SK-N-MC (cell line): ENCODE measurements around the gene MPHOSPH10.
"Not testable (repeated sequence)": the region's sequence is repeated elsewhere in the genome, so short reads cannot be mapped to it uniquely, and the experiment has no call there.

Source experiments
- DNase-seq: peaks from one replicate; pipeline ENCODE4 v3.0.0-alpha.2; 2011; ENCODE audit warnings: low read depth, low spot score
- H3K27ac ChIP-seq: fragments of 200-600 bp; sonication (generic); 2 replicates; pipeline ENCODE4 v1.5.1; 2016; ENCODE audit warnings: mixed run types
- H3K36me3 ChIP-seq: fragments of 200-600 bp; sonication (generic); 2 replicates; pipeline ENCODE4 v1.6.1; 2017; ENCODE audit warnings: antibody characterized with exemption, low read length, mixed read lengths; ENCODE audit not compliant: insufficient read depth
- H3K4me3 ChIP-seq: fragments of 200-600 bp; sonication (generic); 2 replicates; pipeline ENCODE4 v1.5.1; 2016
- H3K9ac ChIP-seq: fragments of 200-600 bp; sonication (generic); 2 replicates; pipeline ENCODE4 v1.8.0; 2017; ENCODE audit warnings: mixed run types, mixed read lengths; ENCODE audit not compliant: insufficient read length
- H3K9me3 ChIP-seq: fragments of 200-600 bp; sonication (generic); 2 replicates; pipeline ENCODE4 v1.6.1; 2017; ENCODE audit warnings: low read depth, mild to moderate bottlenecking, antibody characterized with exemption, low read length, moderate library complexity, mixed read lengths
- EZH2 ChIP-seq: fragments of 200-600 bp; sonication (generic); IDR thresholded peaks from one replicate; pipeline ENCODE4 v1.6.1; 2017; ENCODE audit warnings: antibody characterized with exemption
- FOXP2 ChIP-seq: optimal IDR thresholded peaks from 2 replicates; pipeline ENCODE3; 2011; ENCODE audit warnings: mild to moderate bottlenecking, moderate library complexity; ENCODE audit not compliant: insufficient read depth; ENCODE audit errors: extremely low read length, control extremely low read depth
- POLR2AphosphoS5 ChIP-seq: IDR thresholded peaks from 2 replicates; pipeline ENCODE4 v1.6.1; 2012; ENCODE audit warnings: mild to moderate bottlenecking, low read depth, low read length, borderline replicate concordance

Gene MPHOSPH10

DNA sequence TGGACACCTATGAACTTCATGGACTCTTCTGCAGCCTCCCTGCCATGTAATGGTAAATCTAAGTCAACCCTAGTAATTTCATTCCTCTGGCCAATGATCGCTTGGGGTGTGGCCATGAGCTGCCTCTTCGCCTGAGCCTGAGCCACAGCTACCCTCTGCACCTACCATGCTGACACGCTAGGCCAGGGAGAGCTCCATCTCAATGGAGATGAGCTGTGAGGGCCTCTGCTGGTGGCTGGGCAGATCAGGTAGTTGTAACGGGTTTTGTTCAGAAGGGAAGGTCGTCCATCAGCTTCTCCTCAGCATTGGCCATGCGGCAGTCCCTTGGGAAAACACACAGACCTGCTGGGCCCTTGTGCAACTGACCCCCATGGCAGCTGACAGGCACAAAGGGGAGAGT is 24.4 kb downstream of the MPHOSPH10 start:
- Histone ChIP-seq H3K4me3 (no peak overlapping the region), H3K9ac (no peak overlapping the region), H3K9me3 (no peaks in the 10 kb centered on the region), H3K36me3 (peaks cover 10% of the 10 kb centered on the region), H3K27ac (no peak overlapping the region)
- no peak for DNase-seq
- TF ChIP-seq EZH2 (no peak), POLR2AphosphoS5 (no peak), FOXP2 (no peak)

DNA sequence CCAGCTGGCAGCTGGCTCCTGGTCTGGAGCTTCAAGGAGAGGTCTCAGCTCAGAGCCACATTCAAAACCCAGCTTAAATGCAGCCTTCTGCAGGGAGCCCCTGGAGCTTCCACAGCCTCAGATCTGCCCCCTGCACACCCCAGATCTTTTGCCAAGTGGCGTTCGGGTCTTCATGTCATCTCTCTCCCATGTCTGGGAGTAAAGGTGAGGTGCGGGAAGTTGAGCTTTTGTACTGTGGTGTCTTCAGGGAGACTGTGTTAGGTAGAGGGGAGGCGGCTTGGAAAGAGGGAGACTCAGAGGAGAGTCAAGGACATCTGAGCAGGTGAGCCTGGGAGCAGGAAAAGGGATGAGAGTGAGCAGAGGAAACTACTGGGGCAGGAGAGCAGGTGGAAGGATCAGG is 25.4 kb downstream of the MPHOSPH10 start:
- Histone ChIP-seq H3K36me3 (peaks cover 2% of the 10 kb centered on the region; the same call in 1 of the 2 replicates), H3K9ac (no peak overlapping the region), H3K4me3 (no peak overlapping the region), H3K9me3 (no peaks in the 10 kb centered on the region), H3K27ac (no peak overlapping the region)
- TF ChIP-seq EZH2 (no peak), POLR2AphosphoS5 (no peak), FOXP2 (no peak)
- no peak for DNase-seq

DNA sequence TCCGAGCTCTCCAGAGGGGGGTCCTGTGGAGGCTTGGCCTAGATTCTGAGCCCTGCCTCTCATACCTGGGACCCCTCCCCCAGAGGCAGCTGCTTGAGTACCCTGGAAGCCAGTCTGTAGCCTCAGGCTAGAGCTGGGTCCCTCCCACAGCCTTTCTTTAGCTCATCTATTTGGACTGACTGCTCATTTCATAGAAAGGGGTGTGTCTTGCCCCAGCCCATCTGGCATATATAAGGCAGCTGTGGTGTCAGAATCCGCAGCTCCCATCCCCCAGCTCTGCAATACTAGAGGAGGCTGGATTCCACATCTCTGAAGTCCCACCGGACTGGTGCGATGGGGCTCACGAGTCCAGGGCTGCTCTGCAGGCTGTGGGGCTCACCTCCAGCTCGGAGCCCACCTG is 26.1 kb downstream of the MPHOSPH10 start:
- no peak for TF ChIP-seq POLR2AphosphoS5
- TF ChIP-seq FOXP2 = no peak
- TF ChIP-seq EZH2 = no peak
- H3K27ac ChIP-seq = no peak overlapping the region
- H3K9me3 ChIP-seq = no peaks in the 10 kb centered on the region
- peak; percentile 35 for DNase-seq
- H3K36me3 ChIP-seq = no peaks in the 10 kb centered on the region
- peak overlapping the region; percentile 51 for H3K4me3 ChIP-seq
- no peak overlapping the region for H3K9ac ChIP-seq

DNA sequence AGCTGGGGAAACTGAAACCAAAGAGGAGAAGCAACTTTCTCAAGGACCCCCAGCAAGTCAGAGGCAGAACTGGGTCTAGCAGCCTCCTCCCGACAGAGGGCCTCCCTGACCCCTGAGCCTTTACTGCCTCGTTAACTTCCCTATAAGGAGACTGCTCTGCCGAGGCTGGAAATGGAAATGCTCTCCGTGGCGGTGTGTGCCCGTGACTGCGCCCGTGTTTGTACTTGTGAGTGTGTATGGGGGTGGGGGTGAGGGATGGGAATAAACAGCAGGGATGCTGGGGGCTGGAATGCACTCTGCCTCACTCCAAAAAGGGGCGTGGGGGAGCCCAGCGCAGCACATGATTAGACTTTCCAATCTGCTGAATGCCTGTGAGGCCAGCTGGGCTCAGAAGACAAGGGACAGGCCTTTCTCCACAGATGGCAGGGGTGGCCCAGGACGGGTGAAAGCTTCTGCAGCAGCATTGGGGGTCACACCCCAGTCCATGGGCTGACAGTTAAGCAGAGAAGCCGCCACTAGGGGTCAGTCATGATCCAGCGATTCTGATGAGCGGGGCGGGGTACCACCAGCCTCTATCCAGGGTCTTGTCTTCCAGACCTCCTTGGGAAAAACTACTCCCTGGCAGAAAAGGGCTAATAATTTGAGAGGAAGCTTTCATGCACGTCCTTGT is 26.8 kb downstream of the MPHOSPH10 start:
- Histone ChIP-seq H3K36me3 (no peaks in the 10 kb centered on the region), H3K27ac (no peak overlapping the region), H3K9me3 (no peaks in the 10 kb centered on the region), H3K9ac (no peak overlapping the region), H3K4me3 (peak overlapping the region; percentile 51)
- TF ChIP-seq FOXP2 = no peak
- TF ChIP-seq POLR2AphosphoS5 = no peak
- no peak for TF ChIP-seq EZH2
- DNase-seq = peak; percentile 6

DNA sequence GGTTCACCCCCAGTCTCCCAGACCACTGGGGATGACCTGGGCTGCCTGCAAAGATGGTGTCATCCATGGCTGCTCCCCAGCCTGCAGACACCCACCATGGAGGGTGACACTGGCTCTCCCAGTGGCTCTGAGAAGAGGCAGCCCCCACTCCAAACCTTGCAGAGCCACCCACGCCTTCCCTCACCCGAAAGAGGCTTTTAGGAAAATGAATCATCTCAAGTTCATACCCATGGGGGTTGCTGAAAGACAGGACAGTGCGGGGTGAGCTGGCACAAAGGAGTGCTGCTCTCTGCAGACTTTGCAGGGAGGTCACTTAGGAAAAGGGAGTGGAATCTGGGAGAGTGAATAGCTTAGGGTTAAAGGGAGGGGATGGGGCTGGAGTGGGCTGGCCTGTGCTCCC is 36.4 kb downstream of the MPHOSPH10 start:
- H3K4me3 ChIP-seq = no peak overlapping the region
- no peaks in the 10 kb centered on the region for H3K36me3 ChIP-seq
- no peak overlapping the region for H3K9ac ChIP-seq
- no peak for DNase-seq
- TF ChIP-seq EZH2 = no peak
- TF ChIP-seq POLR2AphosphoS5 = no peak
- TF ChIP-seq FOXP2 = no peak
- no peak overlapping the region for H3K27ac ChIP-seq
- H3K9me3 ChIP-seq = no peaks in the 10 kb centered on the region

DNA sequence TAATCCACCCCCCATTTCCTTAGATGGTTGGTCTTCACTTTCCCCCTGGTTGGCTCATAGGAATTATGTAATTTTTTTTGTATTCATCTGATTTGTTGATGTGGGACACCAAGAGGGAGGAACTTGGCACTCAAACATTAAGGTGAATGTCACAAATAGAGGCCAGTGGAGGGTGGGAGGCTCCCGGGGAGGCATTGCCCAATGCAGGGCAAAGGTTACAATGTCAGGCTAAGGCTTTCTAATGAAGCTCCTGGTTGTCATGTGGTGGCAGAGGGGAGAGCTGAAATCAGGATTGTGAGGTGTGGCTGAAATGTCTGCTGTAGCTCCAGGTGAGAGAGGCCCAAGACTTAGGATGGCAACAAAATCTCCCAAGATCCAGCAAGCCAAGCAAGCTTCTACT is 42.7 kb downstream of the MPHOSPH10 start:
- no peak overlapping the region for H3K4me3 ChIP-seq
- TF ChIP-seq EZH2 = no peak
- no peak for TF ChIP-seq FOXP2
- no peak for TF ChIP-seq POLR2AphosphoS5
- no peak overlapping the region for H3K27ac ChIP-seq
- H3K9ac ChIP-seq = no peak overlapping the region
- no peak for DNase-seq
- no peaks in the 10 kb centered on the region for H3K36me3 ChIP-seq
- H3K9me3 ChIP-seq = no peaks in the 10 kb centered on the region

DNA sequence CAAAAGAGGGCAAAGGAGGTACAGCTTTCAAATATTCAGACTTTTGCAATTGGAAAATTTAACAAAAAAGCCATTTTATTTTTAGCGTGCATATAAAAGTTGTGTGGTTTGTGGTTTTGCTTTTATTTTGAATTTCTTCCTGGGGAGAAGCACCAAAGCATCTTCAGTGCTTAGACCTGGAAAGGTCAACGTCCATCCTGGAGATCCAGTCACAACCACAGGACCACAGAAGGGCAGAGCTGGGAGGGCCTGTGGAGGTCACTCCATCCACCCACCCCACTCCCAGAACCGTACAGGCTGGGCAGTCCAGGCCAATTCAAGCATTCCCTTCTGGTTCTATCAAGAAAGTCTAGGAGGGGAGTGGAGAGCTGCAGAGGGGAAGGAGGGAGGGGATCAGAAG is 43.8 kb downstream of the MPHOSPH10 start:
- no peak for DNase-seq
- H3K36me3 ChIP-seq = no peaks in the 10 kb centered on the region
- no peak overlapping the region for H3K9ac ChIP-seq
- H3K4me3 ChIP-seq = no peak overlapping the region
- no peak for TF ChIP-seq EZH2
- TF ChIP-seq FOXP2 = no peak
- TF ChIP-seq POLR2AphosphoS5 = no peak
- no peaks in the 10 kb centered on the region for H3K9me3 ChIP-seq
- no peak overlapping the region for H3K27ac ChIP-seq

DNA sequence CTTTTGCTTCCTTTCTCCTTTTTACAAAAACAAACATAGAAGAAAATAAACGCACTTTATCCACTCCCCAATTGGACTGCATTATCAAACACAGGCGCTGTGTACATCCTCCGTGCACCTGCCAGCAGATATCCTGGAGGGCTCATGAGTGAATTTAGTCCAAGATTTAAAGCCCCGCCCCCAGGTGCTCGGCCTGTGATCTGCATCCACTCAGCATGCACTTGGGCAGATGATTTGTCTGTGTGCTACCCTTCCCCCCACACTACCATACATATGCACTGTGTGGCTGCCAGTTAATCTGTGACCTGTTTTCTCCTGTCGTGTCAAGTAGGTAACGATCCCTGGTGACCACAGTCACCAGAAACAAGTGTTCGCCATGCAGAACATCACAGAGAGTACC is 48.4 kb downstream of the MPHOSPH10 start:
- H3K36me3 ChIP-seq, H3K27ac ChIP-seq, DNase-seq, H3K4me3 ChIP-seq, H3K9ac ChIP-seq, H3K9me3 ChIP-seq: not testable (repeated sequence)

DNA sequence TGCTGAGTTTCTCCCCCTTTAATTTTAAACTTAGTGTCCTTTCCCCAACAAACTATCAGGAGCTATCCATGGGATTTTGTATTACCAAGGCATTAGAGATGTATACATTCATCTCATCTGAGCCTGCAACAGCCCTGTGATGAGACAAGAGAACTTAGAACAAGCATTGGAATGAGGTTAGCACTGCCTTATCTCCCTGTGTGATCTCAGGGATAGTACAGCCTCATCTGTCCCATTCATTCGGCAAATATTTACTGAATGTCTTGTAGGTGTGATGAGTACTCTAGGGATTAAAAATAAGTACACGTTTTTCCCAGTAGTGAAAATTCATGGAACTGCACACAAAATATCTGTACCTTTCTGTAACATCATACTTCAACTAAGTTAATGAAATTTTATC is 50.9 kb downstream of the MPHOSPH10 start:
- DNase-seq = no peak
- H3K9ac ChIP-seq = no peak overlapping the region
- H3K27ac ChIP-seq = no peak overlapping the region
- no peaks in the 10 kb centered on the region for H3K36me3 ChIP-seq
- no peak overlapping the region for H3K4me3 ChIP-seq
- no peak for TF ChIP-seq EZH2
- no peak for TF ChIP-seq FOXP2
- TF ChIP-seq POLR2AphosphoS5 = no peak
- H3K9me3 ChIP-seq = no peaks in the 10 kb centered on the region

DNA sequence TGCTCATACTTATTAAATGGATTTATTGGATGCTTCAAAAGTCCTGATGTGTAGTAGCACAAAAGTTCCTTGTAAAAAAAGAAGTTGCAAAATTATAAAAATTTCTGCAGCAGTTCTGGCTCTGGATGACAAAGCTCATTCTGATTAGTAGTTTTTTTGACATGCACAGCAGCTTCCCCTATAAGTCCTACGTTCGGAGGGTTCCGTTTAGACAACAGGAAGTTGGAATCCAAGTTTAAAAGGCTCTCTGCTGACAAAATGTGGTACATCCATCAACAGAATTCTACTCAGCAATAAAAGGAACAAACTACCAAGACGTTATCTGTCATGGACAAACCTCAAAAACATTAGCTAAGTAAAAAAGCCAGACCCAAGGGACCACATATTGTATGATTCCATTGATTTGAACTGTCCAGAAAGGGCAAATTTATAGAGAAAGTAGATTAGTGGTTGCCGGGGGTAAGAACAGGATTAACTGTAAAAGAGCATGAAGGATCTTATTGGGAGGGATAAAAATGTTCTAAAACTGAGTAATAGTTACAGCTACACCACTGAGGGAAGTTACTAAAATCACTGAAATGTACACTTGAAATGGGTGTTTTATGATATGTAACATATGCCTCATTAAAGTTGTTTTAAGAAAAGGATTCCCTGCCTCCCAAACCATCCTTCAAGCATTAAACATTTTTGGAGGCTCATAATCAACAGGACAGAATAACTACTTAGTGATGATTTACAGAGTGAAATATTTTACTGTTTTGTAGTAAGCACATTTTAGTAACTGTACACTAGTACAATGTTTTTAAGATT is 53.1 kb downstream of the MPHOSPH10 start:
- not testable (repeated sequence) for H3K9me3 ChIP-seq, H3K9ac ChIP-seq, H3K27ac ChIP-seq, H3K4me3 ChIP-seq, H3K36me3 ChIP-seq, DNase-seq
